NOMO-1 treated with dmso at 0.1 percent for 144 hours (cell line): ENCODE data around the gene TSC22D3.
"Not testable (repeated sequence)": the region's sequence is repeated elsewhere in the genome, so short reads cannot be mapped to it uniquely, and the experiment has no call there.

Experiments
- DNase-seq: peaks from one replicate; lab custom pipeline; 2025; ENCODE audit not compliant: unreplicated experiment; lab: John Stamatoyannopoulos, UW

The TSC22D3 gene

DNA sequence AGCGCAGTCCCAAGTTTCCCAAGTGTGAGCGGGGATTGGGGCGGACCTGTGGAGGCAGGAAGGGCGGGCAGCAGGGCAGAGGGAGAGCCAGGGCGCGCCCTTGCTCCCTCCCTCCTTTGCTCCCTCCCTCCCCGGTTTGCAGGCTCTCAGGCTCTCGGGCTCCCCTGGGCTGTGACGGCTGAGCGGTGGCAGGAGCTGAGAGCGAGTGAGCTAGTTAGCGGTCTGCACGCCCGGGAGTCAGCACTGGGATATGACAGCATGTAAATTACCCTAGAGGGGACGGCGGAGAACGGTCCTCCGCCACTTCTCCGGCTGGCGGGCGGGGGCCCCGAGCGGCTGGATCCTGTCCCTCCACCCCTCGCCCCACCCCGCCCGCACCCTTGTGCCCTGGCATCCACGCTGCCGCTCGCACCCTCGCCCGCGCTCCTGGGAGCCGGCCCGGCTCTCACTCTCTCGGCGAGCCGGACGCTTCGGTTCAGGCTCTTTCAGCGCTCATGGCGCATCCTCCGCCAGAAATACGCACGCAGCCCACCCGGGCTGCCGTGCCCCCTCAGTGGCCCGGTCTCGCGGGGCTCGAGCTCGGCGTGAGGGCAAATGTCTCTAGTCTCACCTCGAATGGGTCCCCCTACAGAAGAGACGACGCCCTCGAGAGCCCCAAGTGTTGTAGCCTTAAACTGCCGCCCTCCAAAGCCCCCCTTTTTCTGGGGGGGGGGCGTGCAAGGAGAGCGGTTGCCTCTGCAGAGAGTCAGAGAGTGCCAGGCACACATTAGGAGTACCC lies at the start of gene TSC22D3:
Gene TSC22D3, minus strand, starts transcription at position 54 of the 778 bp plus-strand sequence. CDS start 368 bp downstream, outside the sequence.
- peak; percentile 46 for DNase-seq

GRCh38 chrX:107823456-107823855 lies 47.9 kb upstream of the TSC22D3 start:
- DNase-seq = no peak

DNA sequence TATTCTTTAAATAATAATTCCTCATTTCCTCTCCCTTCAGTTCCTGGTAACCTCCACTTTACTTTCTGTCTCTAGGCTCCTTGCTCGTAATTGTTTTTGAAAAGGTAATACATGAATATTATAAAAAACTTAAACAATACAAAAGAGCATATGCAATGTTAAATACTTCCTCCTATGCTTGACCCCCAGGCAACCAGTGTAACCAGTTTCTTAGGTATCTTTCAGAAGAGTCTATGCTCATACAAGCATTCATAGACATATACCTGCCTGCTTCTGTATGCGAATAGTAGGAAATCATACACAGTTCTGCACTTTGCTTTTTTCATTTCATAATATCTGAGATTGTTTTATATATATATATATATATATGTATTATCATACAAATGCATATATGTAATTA lies 47.5 kb upstream of the TSC22D3 start:
- DNase-seq = no peak

GRCh38 chrX:107818900-107819521 lies 43.4 kb upstream of the TSC22D3 start:
- DNase-seq = no peak

GRCh38 chrX:107810053-107810452 lies 34.5 kb upstream of the TSC22D3 start:
- DNase-seq = not testable (repeated sequence)

DNA sequence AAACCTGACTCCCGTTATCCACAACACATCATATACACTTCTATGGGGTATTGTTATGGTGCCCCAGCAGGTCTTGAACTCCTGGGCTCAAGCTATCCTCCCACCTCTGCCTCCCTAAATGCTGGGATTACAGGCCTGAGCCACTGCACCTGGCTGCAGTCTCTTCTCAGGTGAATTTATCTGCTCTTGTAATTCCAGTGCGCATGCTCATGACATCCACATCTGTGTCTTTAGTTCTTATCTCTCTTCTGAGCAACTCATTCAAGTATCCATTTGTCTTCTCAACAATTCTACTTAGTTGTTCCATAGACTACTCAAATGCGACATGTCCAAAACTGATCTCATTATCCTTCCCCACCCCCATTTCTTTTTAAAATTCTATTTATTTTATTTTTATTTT lies 29.6 kb upstream of the TSC22D3 start:
- DNase-seq = no peak

GRCh38 chrX:107804427-107804826 lies 28.8 kb upstream of the TSC22D3 start:
- DNase-seq = no peak

DNA sequence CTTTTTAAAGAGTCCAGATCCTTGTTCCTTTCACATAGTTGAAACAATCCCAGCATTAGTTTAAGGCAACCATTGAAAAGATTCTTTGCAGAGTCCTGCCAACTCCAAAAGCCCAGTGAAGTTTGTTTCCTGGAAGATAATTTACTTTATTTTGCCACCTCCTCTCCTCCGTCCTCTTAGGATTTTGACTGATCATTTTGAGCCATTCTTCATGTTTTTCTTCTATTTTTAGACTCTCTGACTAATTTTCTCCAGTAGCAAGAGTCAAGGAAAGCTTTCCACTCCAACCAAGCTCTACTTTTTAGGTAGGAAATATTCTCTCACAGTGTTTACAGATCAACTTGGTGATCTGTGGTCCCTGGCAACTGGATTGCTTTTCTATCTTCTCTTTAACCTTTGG lies 12.2 kb upstream of the TSC22D3 start:
- DNase-seq = no peak

DNA sequence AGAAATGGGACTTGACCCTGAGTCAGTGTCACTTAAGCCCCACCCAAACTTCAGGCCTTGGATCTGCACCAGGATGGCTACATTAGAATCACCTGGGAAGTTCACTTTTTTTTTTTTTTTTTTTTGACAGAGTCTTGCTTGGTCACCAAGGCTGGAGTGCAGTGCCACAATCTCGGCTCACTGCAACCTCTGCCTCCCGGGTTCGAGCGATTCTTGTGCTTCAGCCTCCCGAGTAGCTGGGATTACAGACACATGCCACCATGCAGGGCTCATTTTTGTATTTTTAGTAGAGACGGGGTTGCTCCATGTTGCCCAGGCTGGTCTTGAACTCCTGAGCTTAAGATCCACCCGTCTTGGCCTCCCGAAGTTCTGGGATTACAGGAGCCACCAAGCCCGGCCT lies 4.9 kb upstream of the TSC22D3 start:
- DNase-seq = no peak

DNA sequence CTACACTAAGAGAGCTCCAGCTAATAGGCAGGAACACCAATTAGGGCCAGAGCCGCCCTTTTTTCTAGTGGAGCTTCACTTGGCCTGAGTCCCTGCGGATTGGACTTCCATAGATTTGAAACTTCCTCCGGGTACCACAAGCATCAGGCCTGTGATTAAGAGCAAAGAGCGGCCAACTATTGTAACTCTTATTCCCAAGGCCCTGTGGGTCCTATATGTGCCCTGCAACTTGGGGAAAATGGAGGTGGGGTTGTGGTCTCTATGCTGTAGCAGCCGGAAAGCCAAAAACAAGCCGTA lies 1.9 kb upstream of the TSC22D3 start, which contains the start of gene NCBP2L:
Gene NCBP2L, plus strand, starts transcription at position 198 of the 297 bp plus-strand sequence. CDS start 16,488 bp downstream, outside the sequence.
- DNase-seq = no peak

- DNase-seq = peak; percentile 64
Measured at GRCh38 chrX:107776649-107777535, 1.3 kb upstream of the TSC22D3 start.

DNA sequence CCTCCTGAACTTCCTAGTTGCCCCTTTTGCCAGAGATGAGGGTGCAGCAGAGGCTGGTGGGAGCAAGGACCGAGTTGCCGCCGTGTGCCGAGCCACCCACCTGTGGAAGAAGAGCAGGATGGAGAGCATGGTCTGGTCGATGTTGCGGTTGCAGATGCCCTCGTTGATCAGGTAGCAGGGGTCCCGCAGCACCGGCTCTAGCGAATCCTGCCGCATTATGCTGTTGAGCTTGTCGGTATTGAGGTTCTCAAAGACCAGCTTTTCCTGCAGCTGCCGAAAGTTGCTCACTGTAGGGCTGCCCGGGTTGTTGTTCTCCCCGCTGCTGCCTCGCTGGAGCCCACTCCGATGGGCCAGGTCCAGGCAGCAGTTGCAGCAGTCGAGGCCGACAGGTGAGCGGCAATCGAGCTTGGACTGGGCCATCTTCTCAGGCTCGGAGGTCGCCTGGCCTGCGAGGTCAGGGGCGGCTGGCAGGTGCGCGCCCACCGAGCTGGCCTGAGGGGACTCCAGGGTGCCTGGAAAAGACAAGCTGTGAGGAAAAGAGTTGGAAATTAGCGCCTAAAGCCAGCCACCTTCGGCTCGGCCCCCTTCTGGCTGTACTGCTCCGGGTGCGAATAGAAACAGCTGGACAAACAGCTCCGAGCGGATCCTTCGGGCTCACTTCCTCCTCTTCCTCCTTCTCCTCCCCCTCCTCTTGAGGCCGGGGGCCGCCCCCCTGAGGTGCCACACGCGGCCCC lies 420 bp downstream of the TSC22D3 start:
- DNase-seq = no peak

DNA sequence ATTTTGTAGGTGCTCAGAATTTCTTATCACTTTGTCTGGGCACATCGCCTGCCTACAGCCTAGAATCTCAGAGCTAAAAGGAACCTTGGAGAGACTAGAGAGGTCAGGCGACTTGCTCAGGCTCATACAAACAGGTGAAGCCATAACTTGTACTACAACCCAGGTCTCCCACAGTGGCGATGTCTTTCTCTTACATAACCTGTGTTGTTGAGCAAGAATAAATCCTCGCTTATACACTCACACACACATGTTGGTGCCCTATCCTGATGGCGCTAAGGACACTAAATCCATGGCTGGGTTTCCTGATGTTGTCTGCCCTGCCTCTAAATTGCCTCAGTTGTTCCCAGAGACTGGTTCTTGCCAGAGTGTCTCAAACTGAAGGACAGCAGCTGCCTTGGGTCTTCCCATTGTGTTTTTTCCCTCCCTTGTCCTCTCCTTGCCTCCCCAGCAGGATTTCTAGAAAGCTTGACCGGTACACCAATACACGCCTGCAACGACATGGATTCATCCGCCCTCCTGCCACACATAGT lies 1.6 kb downstream of the TSC22D3 start:
- no peak for DNase-seq

GRCh38 chrX:107773206-107773605 lies 2.4 kb downstream of the TSC22D3 start:
- DNase-seq = no peak

- no peak for DNase-seq
Measured at GRCh38 chrX:107769581-107770317, 5.8 kb downstream of the TSC22D3 start.

GRCh38 chrX:107768051-107768450 lies 7.5 kb downstream of the TSC22D3 start:
- DNase-seq = no peak

DNA sequence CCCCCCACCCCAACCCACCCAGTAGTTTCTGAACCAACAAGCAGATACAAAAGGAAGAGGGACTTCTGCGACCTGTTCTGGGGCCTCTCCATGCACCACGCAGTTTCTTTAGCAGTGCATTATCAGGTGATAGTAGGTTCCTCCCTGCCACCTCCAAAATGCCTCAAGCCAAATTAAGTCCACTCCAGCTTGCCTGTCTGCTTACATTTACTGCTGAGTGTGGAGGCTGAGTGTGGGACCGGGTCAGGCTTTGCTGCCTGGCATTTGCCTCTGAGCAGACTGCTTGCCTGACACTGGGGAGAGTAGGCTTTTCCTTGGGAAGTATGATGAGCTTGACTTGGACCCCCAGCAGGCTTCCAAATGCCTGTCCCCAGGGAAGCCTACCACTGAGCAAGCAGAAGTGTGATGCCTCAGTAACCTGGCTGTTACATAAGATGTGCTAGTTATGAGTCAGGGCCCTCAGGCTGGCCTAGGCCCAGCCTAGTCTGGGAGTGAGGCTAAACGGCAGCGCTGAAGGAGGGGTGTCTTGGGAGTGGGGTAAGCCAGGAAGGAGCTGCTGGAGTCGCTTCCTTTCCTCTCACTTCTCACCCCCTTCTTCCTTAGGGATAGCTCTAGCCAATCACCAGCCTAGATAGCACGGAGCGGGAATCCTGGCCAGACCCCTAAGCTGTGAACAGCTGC lies 9.0 kb downstream of the TSC22D3 start:
- no peak for DNase-seq

DNA sequence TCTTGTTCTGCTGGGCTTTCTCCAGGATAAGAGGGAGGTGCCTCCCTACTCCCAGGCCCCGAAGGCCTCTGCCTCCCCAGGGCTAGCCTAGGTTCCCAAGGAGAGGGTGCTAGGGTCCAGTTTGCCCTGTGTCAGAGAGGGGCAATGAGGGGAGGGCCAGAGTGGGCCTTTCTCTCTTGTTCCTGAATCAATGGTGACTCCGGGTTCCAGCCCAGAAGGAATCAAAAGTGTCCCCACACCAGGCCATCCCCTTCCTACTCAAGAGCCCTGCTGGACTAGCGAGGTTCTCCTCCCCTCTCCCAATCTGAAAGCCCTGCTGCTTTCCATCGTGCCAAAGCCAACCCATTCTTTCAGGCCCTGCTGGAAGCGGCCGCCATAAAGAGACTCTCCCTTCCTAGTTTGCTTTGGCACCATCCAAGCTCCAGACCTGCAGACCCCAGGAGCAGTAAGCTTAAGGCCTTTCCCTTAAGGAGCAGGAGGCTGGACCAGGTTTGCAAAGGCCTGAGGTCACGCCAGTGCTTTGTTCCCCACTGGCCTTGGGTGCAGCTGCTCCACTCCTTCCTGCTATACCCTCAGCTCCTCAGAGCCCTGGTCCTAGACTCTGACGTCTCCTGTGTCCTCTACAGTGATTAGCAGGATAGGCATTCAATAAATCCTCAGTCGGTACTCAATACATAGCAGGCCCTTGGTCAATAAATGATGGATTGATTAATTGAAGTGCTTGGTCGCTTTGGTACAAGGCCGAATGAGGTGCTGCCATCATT lies 10.6 kb downstream of the TSC22D3 start:
- no peak for DNase-seq

GRCh38 chrX:107763647-107764046 lies 11.9 kb downstream of the TSC22D3 start:
- no peak for DNase-seq
